Endometrial microvascular endothelial cells (primary cell): ENCODE results near the gene TMUB1. TPM values are rescaled to one million over a fixed set of nuclear protein-coding genes. Genes with fewer than 3 reads are reported as not detected.
"Not testable (repeated sequence)": the region's sequence is repeated elsewhere in the genome, so short reads cannot be mapped to it uniquely, and the experiment has no call there.

Experiments used
- in situ Hi-C: cut with HindIII; loops from 2 replicates; pipeline ENCODE4 v1.10.0; 2017; ENCODE audit warnings: low sequenced_read_pairs, low pct_unique_long_range_greater_than_20kb; ENCODE audit errors: inconsistent ontology term
- total RNA-seq: library from RNA; depleted of rRNA; stranded (reverse); fragments of >200 nt; gene quantifications from one replicate; pipeline ENCODE4 v1.2.3, GENCODE V29; 2015; ENCODE audit errors: inconsistent ontology term

Gene TMUB1
- total RNA-seq, 1 donor from 2014 or later = 40.5 TPM

DNA sequence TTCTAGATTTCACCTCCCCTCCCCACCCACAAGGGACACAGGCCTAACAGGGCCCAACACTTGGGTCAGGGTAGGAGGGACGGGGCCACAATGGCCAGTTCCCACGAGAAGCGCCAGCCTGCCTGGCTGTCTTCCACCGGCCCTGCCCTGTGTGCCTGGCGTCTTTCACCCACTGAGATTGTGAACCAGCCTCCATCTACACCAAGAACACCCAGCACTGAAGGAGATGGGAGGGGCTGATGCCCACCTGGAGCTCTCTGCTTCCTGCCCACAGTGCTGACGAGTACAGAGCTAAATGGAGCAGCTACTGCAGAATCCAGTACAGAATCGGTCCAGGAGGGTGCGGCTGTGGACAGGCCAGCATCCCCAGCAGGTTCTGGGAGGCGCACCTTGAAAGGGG is 37.3 kb downstream of the TMUB1 start:
- in situ Hi-C loops = no loop called here

DNA sequence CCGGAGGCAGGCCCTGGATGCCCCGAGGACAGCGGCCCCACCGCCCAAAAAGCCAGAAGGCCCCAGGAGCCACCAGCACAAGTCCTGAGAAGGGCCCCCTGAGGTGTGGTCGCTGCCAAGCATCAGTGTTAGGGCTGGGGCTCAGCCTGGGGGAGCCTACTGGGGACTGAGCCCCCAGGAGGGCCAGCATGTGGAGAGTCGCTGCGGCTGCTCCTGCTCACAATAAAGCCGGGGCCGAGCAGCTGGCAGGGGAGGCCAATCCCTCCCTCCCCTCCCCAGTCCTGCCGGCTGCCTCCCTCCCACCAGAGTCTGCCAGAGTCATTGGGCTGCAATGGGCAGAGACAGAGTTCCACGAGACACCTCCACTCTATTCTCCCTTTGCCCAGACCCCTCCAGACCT is 38.0 kb downstream of the TMUB1 start:
- in situ Hi-C loops = no loop called here

GRCh38 chr7:151043959-151044358 is 39.3 kb downstream of the TMUB1 start:
- in situ Hi-C loops = no loop called here

GRCh38 chr7:151043449-151043848 is 39.8 kb downstream of the TMUB1 start:
- in situ Hi-C loops = not testable (repeated sequence)

DNA sequence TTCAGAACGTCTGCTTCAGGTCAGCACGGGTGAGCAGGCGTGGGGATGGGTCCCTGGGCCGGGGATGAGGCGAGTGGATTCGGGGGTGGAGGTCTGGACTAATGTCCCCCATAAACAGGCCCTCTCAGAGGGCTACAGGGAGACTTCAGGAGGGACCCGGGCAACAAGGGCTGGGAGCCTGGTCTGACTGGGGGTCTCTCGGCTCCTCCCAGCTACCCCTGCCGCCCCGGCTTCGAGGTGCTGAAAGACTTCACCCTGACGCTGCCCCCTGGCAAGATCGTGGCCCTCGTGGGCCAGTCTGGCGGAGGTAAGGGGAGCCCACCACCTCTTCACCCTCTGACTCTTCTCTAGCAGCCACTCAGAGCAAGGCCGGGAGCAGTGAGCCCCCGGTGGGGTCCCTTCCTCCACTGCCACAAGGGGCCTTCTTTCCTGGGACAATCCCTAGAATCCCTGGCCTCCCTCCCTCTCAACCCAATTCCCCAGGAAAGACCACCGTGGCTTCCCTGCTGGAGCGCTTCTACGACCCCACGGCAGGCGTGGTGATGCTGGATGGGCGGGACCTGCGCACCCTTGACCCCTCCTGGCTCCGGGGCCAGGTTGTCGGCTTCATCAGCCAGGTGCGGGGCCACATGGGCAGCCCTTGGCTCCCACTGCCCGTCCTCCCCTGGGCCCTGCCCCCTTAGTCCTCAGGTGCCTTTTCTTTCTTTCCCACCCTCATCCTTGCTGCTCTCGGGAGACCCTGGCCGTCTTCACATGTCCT is 42.5 kb downstream of the TMUB1 start:
- in situ Hi-C loops = no loop called here

DNA sequence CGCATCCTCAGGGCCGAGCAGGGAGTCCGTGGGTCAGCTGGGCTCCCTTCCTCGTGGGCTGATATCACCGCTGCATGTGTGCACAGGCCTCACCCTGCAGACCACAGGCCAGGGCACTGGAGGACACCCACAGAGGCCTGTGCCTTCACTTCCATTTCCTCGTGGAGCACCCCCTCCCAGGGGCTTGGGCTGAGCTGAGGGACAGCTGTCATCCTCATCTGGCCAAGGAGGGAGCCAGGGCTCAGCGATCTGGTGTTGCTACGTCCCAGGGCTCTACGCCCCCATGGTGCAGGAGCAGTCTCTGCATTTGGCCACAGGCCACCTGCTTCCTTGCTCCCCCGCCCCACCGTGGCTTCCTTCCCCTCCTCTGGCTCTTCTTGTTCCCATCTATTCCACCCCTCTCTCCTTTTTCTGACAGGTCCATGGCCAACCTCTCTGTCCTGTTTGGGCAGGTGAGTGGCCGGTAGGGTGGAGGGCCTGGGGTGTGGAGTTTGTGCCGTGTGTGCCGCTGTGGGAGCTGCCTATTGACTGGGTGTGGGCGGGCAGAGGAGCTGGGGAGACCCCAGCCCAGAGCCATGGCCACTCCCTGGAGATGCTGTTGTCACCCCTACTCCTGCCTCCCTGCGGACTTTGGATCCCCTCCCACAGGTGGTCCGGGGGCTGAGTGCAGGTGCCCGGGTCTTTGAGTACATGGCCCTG is 43.3 kb downstream of the TMUB1 start:
- in situ Hi-C loops = no loop called here

DNA sequence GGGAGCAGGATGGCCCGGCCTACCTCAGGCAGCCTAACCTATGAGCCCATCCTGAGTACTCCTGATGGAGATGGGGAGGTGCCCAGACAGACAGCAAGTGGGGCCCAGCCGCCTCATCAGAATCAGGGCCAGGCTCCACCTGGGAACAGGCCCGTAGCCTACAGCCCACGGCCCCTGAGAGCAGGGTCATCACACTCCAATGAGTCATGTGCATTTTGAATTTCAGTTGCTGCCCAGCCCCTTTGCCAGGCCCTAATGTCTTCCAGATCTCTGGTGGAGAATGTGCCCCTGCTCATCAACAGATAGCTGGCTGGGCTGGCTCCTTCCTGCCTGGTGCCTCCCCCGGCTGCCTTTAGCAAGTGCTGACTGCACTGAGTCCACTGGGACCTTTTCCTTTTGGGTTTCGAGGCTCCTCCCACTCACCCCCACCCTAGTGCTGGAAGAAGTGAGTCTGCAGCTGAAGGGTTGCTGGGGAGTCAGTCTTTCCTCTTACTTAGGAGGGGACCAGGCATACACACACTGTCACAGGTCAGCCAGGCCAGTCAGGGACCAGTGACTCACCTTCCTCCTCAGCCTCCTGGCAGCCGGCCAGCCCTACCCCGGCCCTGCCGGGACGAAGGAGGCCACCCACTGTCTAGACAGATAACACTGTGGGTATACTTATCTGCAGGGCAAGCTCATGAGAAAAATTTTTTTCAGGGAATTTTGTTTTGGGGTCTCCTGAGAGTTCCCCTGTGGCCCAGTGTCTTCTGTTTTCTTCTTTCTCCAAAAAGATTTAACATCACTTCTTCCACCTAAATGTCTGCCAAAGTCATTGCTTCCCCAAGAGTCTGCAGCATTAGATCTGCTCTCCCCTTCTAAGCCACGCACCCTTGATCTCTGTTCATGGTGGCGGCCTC is 44.1 kb downstream of the TMUB1 start:
- in situ Hi-C loops = no loop called here

DNA sequence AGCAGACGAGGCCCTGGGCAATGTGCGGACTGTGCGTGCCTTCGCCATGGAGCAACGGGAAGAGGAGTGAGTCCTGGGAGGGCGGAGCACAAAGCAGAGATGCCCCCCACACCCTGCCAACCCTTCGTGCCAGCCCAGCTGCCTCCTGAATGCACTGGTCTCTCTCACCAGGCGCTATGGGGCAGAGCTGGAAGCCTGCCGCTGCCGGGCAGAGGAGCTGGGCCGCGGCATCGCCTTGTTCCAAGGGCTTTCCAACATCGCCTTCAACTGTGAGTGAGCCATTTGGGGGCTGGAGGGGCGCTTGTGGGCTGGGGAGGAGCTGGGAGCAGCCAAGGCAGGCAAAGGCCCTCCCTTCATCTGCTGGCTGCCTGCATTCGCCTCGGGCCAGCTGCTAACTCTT is 47.4 kb downstream of the TMUB1 start:
- in situ Hi-C loops = no loop called here

DNA sequence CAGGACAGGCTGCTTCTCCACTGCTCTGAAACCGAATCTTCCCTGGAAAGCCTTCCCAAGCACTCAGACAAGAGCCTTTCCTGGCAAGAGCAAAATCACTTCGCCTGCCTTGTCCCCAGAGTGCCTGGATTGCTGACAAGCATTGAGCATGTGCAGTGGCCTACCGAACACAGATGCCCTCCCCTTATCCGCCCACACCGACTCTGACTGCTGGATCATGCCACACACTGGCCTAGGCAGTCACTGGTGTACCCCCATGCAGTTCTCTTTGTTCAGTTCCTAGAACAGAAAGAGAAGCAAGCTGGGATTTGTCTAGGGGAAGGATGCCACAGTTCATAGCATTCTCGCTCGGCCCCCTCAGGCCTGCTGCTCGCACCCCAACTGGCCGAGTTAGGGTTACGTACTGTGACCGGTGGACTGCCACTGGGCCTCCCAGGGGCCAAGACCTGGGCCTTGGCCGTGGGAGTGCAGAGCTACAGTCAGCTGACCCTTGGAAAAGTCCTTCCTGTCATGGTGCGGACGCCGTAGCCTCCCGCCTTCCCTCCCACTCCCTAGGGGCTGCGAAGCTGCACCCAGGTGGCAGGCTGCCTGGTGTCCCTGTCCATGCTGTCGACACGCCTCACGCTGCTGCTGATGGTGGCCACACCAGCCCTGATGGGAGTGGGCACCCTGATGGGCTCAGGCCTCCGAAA is 48.1 kb downstream of the TMUB1 start:
- in situ Hi-C loops = no loop called here

DNA sequence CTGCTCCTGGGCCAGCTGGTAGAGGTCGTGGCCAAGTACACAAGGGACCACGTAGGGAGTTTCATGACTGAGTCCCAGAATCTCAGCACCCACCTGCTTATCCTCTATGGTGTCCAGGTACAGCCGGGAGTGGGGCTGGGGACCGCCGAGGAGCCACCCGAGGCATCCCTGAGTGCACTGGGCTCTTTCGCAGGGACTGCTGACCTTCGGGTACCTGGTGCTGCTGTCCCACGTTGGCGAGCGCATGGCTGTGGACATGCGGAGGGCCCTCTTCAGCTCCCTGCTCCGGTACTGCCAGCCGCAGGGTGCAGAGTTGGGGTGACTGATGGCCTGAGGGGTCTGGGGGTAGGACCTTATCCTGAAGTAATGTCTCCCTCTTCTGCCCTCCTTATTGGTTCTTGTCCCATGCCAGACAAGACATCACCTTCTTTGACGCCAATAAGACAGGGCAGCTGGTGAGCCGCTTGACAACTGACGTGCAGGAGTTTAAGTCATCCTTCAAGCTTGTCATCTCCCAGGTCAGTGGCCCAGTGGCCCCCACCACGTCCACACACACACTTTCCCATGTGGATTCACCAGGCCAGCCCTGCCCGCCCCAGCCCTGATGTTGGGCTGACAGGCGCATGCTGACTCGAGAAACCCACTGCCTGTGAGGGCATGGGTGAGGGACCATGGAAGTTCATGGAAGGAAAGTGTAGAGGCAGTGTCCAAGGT is 48.8 kb downstream of the TMUB1 start:
- in situ Hi-C loops = no loop called here

- in situ Hi-C loops = no loop called here
These were observed 49.4 kb downstream of the TMUB1 start for GRCh38 chr7:151033864-151034249.

- in situ Hi-C loops = no loop called here
These were observed 50.1 kb downstream of the TMUB1 start for GRCh38 chr7:151032936-151033863.

Other genes with a start within 250 kb of the TMUB1 start
- gene AOC1, start 231.0 kb downstream of the TMUB1 start, total RNA-seq = not detected
- gene KCNH2, start 105.2 kb downstream of the TMUB1 start, total RNA-seq = not detected
- gene NOS3, start 92.5 kb downstream of the TMUB1 start, total RNA-seq = 37.4 TPM
- not detected for gene ATG9B, start 59.0 kb downstream of the TMUB1 start, total RNA-seq
- 53.2 TPM for gene ABCB8, start 55.0 kb downstream of the TMUB1 start, total RNA-seq
- 0.56 TPM for gene ASIC3, start 35.0 kb downstream of the TMUB1 start, total RNA-seq
- 10.5 TPM for gene CDK5, start 25.6 kb downstream of the TMUB1 start, total RNA-seq
- 212 TPM for gene SLC4A2, start 23.9 kb downstream of the TMUB1 start, total RNA-seq
- 95.0 TPM for gene FASTK, start 2.7 kb downstream of the TMUB1 start, total RNA-seq
- 52.1 TPM for gene AGAP3, start 3.0 kb upstream of the TMUB1 start, total RNA-seq
- not detected for gene GBX1, start 84.2 kb upstream of the TMUB1 start, total RNA-seq
- gene ASB10, start 103.8 kb upstream of the TMUB1 start, total RNA-seq = not detected
- not detected for gene H2BK1, start 127.0 kb upstream of the TMUB1 start, total RNA-seq
- gene ABCF2, start 143.7 kb upstream of the TMUB1 start, total RNA-seq = 89.1 TPM
- 70.0 TPM for gene CHPF2, start 149.0 kb upstream of the TMUB1 start, total RNA-seq
- gene SMARCD3, start 165.2 kb upstream of the TMUB1 start, total RNA-seq = 2.9 TPM